A673 (cell line): Measurements from ENCODE around the gene ACP5. TPM values are rescaled to one million over a fixed set of nuclear protein-coding genes. Genes with fewer than 3 reads are reported as not detected.
"Not testable (repeated sequence)": the region's sequence is repeated elsewhere in the genome, so short reads cannot be mapped to it uniquely, and the experiment has no call there.

ENCODE experiments used
- BruUV-seq: library from RNA; stranded (reverse); fragments of 400-500 nt; replicated peaks from 2 replicates; lab custom pipeline; 2021; lab: Mats Ljungman, UMichigan
- CTCF ChIA-PET: fragments of 300-600 bp; sonication (Branson Sonifier 250); formaldehyde crosslinking; loops from one replicate; lab custom pipeline; 2022; ENCODE audit warnings: antibody characterized with exemption; lab: Charles Lee
- POLR2A ChIA-PET: fragments of 300-600 bp; sonication (Branson Sonifier 250); formaldehyde crosslinking; loops from one replicate; lab custom pipeline; 2022; ENCODE audit warnings: antibody characterized with exemption; ENCODE audit not compliant: low non-redundant PET; lab: Charles Lee
- DNase-seq: peaks from one replicate; pipeline ENCODE4 v3.0.0-alpha.2; 2015; ENCODE audit warnings: low spot score
- H3K27ac ChIP-seq: fragments of 200-600 bp; sonication (generic); 2 replicates; pipeline ENCODE4 v1.5.1; 2016; ENCODE audit warnings: mixed run types, low read depth, mild to moderate bottlenecking, mixed read lengths, antibody characterized with exemption, low read length; ENCODE audit not compliant: poor library complexity, severe bottlenecking
- H3K27me3 ChIP-seq: fragments of 200-600 bp; sonication (generic); replicated peaks from 2 replicates; pipeline ENCODE4 v1.6.1; 2017; ENCODE audit warnings: mixed run types, low read depth, mild to moderate bottlenecking, mixed read lengths, antibody characterized with exemption, low read length; ENCODE audit not compliant: insufficient read depth, poor library complexity
- H3K36me3 ChIP-seq: fragments of 200-600 bp; sonication (generic); 2 replicates; pipeline ENCODE4 v1.6.1; 2016; ENCODE audit warnings: mixed run types, mild to moderate bottlenecking, mixed read lengths, antibody characterized with exemption, low read length; ENCODE audit not compliant: insufficient read depth, poor library complexity, severe bottlenecking
- H3K4me1 ChIP-seq: fragments of 200-600 bp; sonication (generic); 2 replicates; pipeline ENCODE4 v1.6.1; 2017; ENCODE audit warnings: mixed run types, mild to moderate bottlenecking, mixed read lengths, antibody characterized with exemption, low read length; ENCODE audit not compliant: insufficient read depth, poor library complexity, severe bottlenecking
- H3K4me3 ChIP-seq: fragments of 200-600 bp; sonication (generic); 2 replicates; pipeline ENCODE4 v1.5.1; 2016; ENCODE audit warnings: low read depth, mixed run types, mild to moderate bottlenecking, mixed read lengths, low read length; ENCODE audit not compliant: poor library complexity, severe bottlenecking
- H3K9me3 ChIP-seq: fragments of 200-600 bp; sonication (generic); 2 replicates; pipeline ENCODE4 v1.6.1; 2016; ENCODE audit warnings: mixed run types, low read depth, mild to moderate bottlenecking, mixed read lengths, antibody characterized with exemption, low read length; ENCODE audit not compliant: poor library complexity, severe bottlenecking
- CTCF ChIP-seq: fragments of 300-800, 200-600 bp; sonication (generic); conservative IDR thresholded peaks from 2 replicates; pipeline ENCODE4 v1.5.1; 2017; ENCODE audit warnings: low read depth, mild to moderate bottlenecking, antibody characterized with exemption, low read length, moderate library complexity, mixed read lengths
- EZH2 ChIP-seq: fragments of 200-600 bp; sonication (generic); IDR thresholded peaks from 2 replicates; pipeline ENCODE4 v1.6.1; 2017; ENCODE audit warnings: borderline replicate concordance, low read depth, mild to moderate bottlenecking, mixed read lengths, antibody characterized with exemption, low read length; ENCODE audit not compliant: poor library complexity, severe bottlenecking
- intact Hi-C: fragments of 100-400 bp; cut with micrococcal nuclease; formaldehyde crosslinking; loops from one replicate; pipeline ENCODE4 v1.10.0; 2022; ENCODE audit not compliant: unreplicated experiment
- total RNA-seq: library from RNA; stranded (reverse); gene quantifications from 2 replicates; pipeline ENCODE4 v1.2.3, GENCODE V29; 2021

Gene ACP5
- total RNA-seq, 1 experiment from 2014 or later = not detected

DNA sequence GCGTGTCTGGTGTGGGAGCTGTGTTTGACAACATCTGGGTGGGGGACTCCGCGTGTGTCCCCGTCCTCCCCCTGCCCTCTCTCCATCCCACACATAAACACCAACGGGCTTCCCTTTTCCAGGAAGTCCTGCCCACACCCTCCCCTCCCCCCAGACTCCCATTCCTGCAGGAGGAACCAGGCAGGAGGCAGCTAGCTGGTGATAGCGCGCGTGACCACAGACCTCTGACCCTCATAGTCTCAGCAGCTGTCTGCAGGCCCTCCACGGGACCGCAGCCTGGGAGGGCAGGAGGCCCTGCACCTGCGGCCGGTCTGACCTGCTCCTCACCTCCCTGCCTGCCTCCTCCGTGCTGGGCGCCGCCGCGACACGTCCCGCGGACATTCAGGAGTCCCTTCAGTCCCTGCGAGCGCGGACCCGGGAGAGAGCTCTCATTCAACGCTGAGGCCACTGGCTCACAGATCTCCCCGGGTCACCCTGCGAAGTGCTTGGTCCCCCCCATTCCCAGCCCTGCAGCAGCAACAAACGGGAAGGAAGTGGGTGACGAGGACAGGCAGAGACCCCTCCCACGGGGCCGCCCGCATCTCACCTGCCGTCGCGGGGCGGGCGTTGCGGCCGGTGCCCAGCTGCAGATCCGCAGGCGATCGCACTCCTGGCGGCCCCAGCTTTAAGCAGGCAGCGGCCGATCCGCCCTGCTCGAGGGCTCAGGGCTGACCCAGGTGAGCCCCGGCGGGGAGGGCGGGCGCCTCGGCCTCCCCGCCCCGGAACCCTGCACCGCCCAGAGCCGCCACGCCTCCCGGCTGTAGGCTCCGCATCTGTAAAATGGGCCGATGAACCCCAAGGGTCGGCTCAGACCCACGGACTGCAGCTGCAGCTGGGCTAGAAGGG is 1.1 kb upstream of the ACP5 start:
- DNase-seq = no peak
- Histone ChIP-seq H3K36me3 (no peaks in the 10 kb centered on the region), H3K4me3 (no peak overlapping the region), H3K4me1 (peaks cover 9% of the 10 kb centered on the region), H3K27me3 (no peaks in the 10 kb centered on the region), H3K27ac (no peak overlapping the region), H3K9me3 (no peaks in the 10 kb centered on the region)
- no peak for TF ChIP-seq EZH2
- no peak for TF ChIP-seq CTCF
- intact Hi-C loops = no loop called here
- BruUV-seq = no TSS peak
- CTCF ChIA-PET = interaction anchor here (0.6 kb wide), 1 partner anchor 1038 kb away, joined by 5 read pairs; no protein-coding TSS in a partner anchor
- POLR2A ChIA-PET = no interaction called here

DNA sequence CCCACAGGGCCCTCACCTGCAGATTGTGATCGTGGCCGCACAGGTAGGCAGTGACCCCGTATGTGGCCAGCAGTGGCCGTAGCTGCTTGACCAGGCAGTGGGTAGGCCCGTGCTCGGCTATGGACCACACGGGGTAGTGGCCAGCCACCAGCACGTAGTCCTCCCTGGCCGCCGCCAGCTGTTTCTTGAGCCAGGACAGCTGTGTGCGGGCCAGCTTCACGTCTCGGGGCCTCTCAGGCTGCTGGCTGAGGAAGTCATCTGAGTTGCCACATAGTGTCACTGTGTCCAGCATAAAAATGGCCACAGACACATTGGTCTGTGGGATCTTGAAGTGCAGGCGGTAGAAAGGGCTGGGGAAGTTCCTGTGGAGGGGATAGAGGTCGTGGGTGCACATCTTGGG is 1.2 kb downstream of the ACP5 start:
- intact Hi-C loops = no loop called here
- TF ChIP-seq EZH2 (no peak), CTCF (no peak)

DNA sequence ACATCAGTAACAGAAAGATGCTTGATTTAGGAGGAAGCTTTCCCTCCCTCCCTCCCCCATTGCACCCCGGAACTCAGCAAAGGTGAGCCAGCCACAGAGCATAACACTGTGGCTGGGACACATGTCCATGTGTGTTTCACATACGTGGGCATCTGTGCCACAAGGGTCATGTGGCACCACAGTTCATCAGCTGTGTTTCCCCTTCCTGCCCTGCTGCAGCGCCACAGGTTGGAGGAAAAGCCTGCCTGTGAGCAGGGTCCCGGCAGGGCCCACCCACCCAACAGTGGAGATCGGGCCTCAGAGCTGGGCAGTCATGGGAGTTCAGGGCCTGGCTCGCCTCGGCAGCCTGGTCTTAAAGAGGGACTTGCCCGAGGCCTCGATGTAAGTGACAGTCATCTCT is 2.8 kb downstream of the ACP5 start:
- POLR2A ChIA-PET = no interaction called here
- no peak for DNase-seq
- Histone ChIP-seq H3K4me1 (peaks cover 9% of the 10 kb centered on the region), H3K27ac (no peak overlapping the region), H3K27me3 (no peaks in the 10 kb centered on the region), H3K9me3 (no peaks in the 10 kb centered on the region), H3K4me3 (no peak overlapping the region), H3K36me3 (no peaks in the 10 kb centered on the region)
- TF ChIP-seq CTCF (no peak), EZH2 (no peak)
- intact Hi-C loops = no loop called here
- BruUV-seq = no TSS peak
- CTCF ChIA-PET = no interaction called here

More for the DNA sequence above, 1.2 kb downstream of the ACP5 start:
- no peak for DNase-seq
- CTCF ChIA-PET = no interaction called here
- Histone ChIP-seq H3K27ac (no peak overlapping the region), H3K9me3 (no peaks in the 10 kb centered on the region), H3K36me3 (no peaks in the 10 kb centered on the region), H3K4me1 (peaks cover 9% of the 10 kb centered on the region), H3K27me3 (no peaks in the 10 kb centered on the region), H3K4me3 (no peak overlapping the region)
- BruUV-seq = no TSS peak
- POLR2A ChIA-PET = no interaction called here

- H3K4me1 ChIP-seq, intact Hi-C loops, H3K27ac ChIP-seq, POLR2A ChIA-PET, H3K9me3 ChIP-seq, H3K36me3 ChIP-seq, H3K4me3 ChIP-seq, H3K27me3 ChIP-seq, CTCF ChIA-PET, DNase-seq, BruUV-seq: not testable (repeated sequence)
Measured at GRCh38 chr19:11573763-11574162, 3.7 kb downstream of the ACP5 start.

DNA sequence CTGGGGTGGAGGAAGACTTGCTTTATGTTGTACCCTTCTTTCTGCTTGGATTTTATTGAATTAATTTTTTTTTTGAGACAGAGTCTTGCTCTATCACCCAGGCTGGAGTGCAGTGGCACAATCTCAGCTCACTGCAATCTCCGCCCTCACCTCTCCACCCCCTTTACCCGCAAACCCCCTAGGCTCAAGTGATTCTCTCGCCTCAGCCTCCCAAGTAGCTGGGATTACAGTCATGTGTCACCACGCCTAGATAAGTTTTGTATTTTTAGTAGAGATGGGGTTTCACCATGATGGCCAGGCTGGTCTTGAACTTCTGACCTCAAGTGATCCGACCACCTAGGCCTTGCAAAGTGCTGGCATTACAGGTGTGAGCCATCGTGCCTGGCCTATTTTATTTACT is 4.1 kb downstream of the ACP5 start:
- H3K27ac ChIP-seq, H3K4me3 ChIP-seq, DNase-seq, intact Hi-C loops, POLR2A ChIA-PET, H3K36me3 ChIP-seq, H3K4me1 ChIP-seq, BruUV-seq, CTCF ChIA-PET, H3K27me3 ChIP-seq, H3K9me3 ChIP-seq: not testable (repeated sequence)
